GM15510 (cell line): Measurements from ENCODE around the gene PCGF3.

Experiments
- POLR2A ChIP-seq: IDR thresholded peaks from 3 replicates; pipeline ENCODE4 v1.6.1; 2011; ENCODE audit warnings: borderline replicate concordance; ENCODE audit not compliant: insufficient read length; ENCODE audit errors: extremely low read depth

PCGF3 gene

DNA sequence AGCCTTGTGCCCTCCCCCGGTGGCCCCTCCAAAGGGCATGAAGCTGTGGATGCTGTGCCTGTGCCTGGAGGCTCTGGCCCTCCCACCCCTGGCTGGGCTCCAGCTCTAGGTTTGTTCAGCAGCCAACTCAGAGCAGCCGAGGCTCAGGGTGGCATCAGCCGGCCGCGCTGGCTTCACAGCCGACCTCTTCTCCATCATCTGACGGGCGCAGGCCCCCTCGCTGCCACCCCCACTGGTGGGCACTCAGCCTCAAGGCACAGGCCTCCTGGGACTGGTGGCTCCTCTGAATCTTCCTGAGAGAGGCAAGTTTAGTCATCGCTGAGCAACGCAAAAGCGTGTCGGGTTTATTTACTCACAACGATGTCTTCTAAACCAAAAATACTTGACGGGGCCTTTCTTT is 46.0 kb downstream of the PCGF3 start:
- TF ChIP-seq POLR2A: no peak

DNA sequence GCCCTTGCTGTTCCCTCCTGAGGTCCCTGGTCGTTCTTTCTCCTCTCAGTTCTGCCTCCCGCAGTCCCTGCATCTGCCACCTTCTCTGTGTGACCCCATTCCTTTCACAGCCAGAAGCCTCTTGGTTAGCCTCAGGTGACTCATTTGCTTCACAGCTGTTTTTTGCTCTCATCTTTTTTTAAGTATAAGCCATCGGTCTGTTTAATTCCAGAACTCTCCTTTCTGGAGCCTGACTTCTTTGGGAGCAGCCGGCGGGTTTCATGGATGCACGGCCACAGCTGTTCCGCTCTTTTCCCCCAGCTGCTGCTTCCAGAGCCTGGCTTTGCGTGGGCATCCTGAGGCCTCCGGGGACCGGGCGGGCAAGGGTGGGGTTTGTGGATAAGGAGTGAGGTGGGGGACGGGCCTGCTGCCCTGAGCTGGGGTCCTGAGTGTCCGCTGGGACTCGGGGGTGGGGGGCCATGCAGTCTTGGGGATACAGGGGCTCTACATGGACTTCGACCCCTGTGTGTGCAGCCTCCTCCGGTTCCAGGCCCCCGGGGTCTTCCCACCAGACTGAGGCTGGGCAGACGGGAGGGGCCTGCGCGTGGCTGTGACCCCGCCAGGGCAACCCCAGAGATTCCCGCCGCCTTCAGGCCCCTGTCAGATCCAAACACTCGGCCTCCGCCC is 46.7 kb downstream of the PCGF3 start:
- TF ChIP-seq POLR2A: no peak

DNA sequence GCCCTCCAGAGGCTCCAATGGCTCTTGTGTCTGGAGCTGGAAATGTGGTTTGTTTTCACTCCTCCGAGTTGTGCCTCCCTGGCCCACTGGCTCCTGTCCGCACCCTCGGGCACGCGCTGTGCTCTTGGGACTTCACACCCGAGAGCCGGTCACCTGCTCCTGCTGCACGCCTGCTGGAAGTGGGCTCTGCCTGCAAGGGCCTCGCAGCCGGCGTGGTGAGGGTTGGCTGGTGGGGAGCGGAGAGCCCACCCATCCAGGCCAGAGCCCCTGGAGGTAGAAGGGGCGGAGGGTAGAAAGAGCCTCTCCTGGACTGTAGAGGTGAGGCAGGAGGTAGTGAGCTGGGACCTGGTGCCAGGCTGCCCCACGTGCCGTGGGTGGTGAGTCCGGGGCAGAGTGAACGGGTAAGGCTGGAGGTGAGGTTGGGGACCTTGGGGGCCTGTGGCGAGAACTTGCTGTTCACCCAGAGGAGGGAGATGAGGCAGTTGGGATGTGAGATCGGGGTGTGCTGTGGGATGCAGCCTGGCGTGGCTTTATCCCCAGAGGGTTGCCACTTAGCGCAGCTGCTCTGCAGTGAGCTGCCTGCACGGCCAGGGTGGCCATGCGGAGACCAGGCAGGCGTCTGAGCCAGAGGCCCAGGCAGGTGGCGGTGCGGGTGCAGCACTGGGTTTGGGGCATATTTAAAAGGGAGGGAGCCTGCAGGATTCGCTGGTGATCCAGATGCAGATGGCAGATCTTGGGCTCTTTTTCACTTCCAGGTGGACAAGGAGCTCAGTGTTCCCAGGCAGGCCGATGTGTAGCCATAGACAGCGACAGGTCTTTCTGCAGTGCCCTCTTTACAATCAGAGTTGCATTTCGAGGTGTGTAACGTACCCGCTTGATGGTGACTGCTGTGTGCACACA is 48.8 kb downstream of the PCGF3 start:
- no peak for TF ChIP-seq POLR2A

DNA sequence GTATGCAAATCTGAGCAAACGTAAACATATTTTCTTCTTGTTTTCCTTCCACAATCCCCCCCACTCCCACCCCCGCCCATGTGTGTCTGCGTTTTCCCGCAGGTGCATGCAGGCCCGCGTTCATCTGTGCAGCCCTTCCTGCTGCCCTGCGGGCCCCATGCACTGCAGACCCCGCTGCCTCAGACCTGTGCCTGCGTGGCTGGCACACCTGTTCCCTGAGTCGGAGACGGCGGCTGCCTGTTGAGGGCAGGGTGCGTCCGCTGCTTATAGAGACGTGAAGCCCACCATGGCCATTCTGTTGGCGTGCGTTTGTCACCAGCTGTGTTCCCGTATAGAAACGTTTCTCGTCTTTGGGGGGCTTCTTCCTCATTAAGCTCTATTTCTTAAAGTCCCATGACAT is 51.5 kb downstream of the PCGF3 start:
- TF ChIP-seq POLR2A: no peak

DNA sequence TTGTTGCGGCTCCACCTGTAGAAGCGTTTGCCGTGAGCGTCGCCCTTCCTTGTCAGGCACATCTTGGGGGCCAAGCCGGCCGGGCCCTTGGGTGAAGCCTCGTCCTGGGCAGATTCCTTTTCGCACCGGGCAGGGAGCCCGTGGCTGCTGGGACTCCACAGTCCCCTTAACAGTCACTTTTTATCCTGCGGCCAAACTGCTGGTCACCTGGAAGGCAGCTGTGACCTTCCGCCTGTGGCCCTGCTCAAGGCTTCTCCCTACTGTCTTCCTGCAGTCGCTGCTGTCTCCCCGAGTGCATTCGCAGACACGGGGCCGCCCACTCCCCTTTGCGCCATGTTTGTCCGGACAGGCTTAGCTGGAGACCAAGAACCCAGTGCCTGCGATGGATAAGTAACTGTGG is 55.0 kb downstream of the PCGF3 start:
- no peak for TF ChIP-seq POLR2A

DNA sequence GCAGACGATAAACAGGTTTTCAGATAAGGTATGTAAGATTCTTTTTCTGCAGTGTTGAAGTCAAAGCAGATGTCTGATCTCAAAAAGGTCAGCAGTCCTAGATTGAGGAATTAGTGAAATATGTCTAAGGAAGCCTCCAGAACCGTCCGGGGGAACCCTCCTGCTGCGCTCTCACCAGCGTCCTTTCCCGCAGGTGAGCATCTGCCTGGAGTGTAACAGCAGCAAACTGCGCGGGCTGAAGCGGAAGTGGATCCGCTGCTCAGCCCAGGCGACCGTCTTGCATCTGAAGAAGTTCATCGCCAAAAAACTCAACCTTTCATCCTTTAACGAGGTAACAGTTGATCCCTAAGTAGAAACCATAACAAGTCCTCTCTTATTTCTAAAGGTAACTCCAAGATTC is 55.5 kb downstream of the PCGF3 start:
- TF ChIP-seq POLR2A: no peak

DNA sequence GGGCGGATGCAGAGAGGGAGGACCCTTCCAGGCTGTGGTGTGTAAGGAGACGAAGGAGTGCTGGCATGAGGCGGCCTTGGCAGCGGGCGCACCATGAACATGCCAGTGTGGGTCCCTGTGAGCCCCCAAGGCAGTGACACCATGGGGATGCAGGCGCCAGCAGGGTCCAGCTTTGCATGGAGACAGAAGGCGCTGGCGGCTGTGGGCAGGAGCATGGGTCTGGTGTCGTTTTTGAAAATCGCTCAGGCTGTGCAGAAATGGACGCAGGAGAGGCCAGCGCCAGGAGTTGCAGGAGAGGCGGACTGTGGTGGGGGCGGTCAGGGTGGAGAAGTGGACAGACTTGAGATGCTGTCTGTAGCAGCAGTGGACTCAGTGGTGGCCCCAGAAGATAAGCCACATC is 56.1 kb downstream of the PCGF3 start:
- no peak for TF ChIP-seq POLR2A

DNA sequence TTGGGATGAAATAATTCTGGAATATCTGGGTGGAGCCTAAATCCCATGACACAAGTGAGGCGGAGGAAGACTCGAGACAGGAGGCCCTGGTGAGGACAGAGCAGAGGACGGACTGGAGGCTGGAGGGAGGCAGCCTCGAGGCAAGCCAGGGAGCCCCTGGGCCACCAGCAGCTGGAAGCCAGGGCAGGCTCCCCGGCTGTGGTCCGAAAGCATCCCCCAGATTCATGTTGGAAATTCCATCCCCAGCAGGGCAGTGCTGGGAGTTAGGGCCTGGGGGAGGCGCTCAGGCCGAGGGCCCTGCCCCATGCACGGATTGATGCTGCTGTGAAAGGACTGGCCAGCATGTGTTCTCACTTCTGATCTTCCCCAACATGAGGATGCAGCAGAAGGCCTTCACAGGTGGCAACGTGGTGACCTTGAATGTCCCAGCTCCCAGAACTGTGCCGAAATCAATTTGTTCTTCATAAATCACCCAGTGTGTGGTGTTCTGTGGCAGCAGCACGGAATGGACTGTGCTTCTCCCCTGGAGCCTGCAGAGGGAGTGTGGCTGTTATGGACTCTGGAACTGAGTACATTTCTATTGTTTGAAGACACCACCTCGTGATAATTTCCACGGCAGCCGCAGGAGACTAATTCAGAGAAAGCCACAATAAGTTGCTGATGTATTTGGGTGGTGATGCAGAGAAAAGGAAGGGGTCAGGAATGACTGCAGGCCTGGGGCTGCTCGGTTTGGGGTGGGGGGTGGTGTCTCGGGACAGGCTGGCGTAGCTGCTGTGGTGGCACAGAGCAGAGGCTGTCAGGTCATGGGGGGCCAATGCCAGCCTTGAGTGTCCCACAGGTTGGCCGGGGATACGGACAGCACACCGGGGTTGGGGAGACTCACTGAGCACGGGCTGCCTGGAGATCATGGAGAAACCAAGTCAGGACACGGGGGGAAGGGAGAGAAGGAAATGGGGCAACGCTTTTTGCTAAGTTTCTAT is 56.9 kb downstream of the PCGF3 start:
- no peak for TF ChIP-seq POLR2A

DNA sequence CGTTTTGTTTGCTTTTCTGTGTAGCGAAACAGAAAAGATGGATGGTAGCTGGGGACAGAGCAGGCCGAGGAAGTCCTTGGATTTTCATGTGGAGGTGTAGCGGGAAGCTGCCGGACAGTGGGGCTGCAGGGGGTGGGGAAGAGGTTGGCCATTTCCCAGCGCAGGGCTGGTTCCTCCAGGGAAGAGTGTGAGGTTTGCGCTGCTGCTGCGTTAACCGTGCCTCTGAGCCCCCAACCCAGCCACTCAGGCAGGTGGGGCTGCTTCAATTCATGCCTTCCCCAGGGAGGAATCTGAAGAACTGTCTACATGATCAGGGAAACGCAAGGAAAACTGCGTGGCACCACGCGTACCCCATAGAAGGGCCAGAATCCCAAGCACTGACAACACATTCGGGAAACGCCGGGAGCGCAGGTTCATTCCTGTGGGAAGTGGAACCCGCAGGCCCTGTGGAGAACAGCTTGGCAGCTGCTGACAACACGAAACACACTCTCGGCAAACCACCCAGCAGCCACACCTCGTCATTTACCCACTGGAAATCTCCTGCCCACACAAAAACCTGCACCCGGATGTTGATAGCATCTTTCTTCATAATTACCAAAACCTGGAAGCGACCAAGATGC is 57.7 kb downstream of the PCGF3 start:
- no peak for TF ChIP-seq POLR2A

DNA sequence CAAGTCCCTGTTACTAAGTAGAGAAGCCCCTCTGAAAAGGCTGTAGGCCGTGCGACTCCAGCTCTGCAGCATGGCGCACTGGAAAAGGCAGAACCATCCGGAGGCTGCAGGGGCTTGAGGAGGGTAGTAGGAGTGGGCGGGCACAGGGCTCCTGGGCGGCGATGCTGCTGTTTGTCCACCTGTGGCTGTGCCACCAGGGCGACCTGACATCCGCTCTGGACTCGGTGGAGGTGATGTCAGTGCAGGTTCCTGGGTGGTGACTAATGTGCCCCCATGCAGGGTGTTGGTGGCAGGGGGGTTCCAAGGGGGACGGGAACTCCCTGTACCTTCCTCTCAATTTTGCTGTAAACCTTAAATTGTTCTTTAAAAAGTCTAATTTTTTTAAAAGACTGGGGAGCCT is 58.3 kb downstream of the PCGF3 start:
- TF ChIP-seq POLR2A: peak; percentile 10

DNA sequence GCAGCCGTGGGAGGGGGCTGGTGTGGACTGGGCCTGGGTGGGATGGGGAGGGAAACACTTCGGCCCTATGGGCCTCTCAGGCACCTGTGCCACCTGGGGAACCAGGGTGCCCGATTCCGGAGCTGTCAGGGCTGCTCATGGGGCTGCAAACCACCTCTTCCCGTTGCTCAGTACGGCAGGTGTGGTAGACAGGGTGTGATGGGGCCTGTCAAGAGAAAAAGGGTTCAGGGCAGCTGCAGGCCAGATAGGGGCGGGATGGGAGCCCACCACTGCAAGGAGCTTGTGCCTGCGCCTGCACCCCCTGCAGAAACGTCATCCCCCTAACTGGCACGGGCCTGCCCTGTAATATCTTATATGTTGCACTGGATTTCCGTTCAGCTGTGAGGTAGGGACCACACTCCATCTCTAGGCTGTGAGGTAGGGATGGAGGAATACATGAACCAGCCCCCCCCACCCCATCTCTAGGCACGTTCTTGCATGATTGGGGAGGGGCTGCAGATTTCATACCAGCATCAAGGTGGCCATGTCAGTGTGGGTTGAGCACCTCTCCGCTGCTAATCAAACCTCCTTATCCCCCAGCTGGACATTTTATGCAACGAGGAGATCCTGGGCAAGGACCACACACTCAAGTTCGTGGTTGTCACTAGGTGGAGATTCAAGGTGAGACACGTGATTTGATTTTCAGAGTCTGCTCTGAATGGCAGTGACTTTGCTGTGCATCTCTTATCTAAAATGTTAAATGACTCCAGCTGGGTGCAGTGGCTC is 59.0 kb downstream of the PCGF3 start:
- no peak for TF ChIP-seq POLR2A

DNA sequence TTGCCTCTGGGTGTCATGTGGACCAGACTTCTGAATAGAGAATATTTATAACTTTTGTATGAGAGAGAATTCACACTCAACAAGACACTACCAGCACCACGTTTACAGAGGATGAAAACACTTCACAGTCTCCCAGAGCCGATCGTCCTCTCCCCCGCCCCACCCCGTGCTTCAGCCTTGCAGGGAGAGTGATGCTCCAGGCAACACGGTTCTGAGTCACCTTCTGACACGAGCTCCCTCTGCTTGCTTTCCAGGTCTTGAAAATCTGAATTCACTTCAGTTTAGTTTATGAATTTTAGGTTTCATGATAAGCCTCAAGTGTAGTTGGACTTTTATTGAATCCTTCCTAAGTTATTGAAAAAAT is 60.5 kb downstream of the PCGF3 start:
- TF ChIP-seq POLR2A: no peak

DNA sequence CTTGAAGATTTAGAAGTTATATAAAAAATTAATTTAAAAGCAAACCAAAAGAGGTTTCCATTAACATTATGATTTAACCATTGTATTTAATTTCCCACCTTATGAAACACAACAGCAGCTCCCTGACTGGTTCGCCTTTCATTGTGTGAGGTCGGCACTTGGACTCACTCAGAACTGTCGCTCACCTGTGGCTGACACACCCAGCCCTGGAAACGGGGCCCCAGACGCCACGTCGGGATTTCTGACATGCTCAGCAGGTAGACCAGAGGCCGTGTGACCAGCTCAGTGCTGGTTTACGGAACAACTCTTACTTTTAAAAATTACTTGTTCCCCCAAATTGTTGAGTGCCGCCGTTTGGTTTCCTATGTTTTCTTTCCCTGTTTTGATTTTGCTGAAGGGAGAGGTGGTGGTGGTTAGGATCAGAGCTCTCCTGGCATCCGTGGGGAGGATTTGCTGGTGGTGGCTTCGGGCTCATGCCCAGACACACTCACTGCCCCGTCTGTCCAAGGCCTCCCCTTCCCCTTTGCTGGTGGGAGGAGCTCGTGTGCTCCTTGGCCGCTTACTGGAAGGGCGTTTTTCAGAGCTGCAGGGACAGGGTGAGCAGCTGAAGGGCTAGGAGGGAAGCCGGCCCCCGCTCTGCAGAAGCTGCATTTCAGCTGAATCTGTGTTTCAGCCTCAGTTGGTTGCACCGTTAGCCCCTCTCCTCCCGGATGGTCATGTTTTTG is 61.1 kb downstream of the PCGF3 start:
- no peak for TF ChIP-seq POLR2A

DNA sequence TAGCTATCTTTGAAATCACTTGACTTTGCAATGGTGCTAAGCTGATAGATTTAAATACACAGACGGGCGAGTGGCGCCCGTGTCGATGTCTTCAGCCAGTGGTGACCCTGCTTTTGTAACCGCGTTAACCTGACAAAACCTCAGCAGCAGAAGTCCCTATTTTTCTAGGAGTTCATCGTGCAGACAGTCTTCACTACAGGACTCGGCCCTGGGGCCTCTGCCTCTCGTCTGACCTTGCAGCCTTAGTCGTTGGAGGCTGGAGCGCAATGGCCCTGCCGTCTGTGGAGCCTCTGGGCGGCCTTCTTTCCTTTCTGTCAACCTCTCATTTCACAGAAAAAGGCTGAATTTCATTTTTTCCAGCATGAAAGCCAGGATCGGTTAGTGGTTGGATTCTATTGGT is 62.4 kb downstream of the PCGF3 start:
- no peak for TF ChIP-seq POLR2A

DNA sequence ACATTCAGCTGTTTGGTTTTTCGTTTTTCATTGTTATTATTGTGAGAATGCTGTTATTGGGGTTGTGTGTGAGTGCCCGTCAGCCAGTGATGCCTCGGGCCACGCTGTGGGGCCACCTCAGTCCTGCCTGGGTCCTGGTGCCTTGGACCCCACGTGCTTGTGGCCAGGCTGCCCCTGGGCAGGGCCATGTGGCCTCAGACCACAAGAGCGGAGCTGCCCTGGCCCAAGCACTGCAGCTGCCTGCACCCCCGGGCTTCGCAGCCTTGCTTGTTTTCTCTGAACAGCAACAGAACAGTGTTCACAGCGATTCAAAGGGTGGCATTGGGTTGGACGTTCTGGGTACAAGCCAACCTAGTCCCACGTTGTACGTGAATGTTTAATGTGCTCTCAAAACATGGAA is 63.4 kb downstream of the PCGF3 start:
- TF ChIP-seq POLR2A: no peak
